ENCODE results near the gene SLC10A7. TPM values are rescaled to one million over a fixed set of nuclear protein-coding genes. Genes with fewer than 3 reads are reported as not detected.

The SLC10A7 gene
- total and polyA plus RNA-seq, 9 of the 15 experiments (the other 6 are each of a cell fraction or from before 2014, with no cell fraction given): 6.4 to 22.8 (median 16.1) TPM

GRCh38 chr4:146520896-146521540, 722 bp downstream of the SLC10A7 start (continued):
- TF ChIP-seq MXD1 (CRISPR knock-in tag; IDR thresholded peaks at IDR 0.05; ENCODE audit: borderline replicate concordance, poor library complexity, severe bottlenecking) (no peak), ZNF512 (tag; IDR thresholded peaks at IDR 0.05) (no peak), CREB3L1 (IDR thresholded peaks at IDR 0.05; ENCODE audit: borderline replicate concordance, low read depth) (peak; percentile 88), MTF1 (CRISPR knock-in tag; IDR thresholded peaks at IDR 0.05; ENCODE audit: borderline replicate concordance) (no peak), MEF2A (IDR thresholded peaks at IDR 0.05; ENCODE audit: control insufficient read depth, low read depth, low read length) (no peak), LCOR (CRISPR knock-in tag; IDR thresholded peaks at IDR 0.05) (no peak), ZBTB17 (CRISPR knock-in tag; IDR thresholded peaks at IDR 0.05) (no peak), STAT5A (IDR thresholded peaks at IDR 0.05; ENCODE audit: borderline replicate concordance, low read length) (no peak; the same call in 1 of the 2 replicates), ZNF354B (CRISPR knock-in tag; IDR thresholded peaks at IDR 0.05) (no peak), ZNF175 (CRISPR knock-in tag; IDR thresholded peaks at IDR 0.05; ENCODE audit: low read depth) (no peak), ZNF583 (CRISPR knock-in tag; IDR thresholded peaks at IDR 0.05) (no peak), KAT8 (IDR thresholded peaks at IDR 0.05; ENCODE audit: low read depth) (no peak), SUPT5H (IDR thresholded peaks at IDR 0.05) (peak; percentile 29; the same call in 1 of the 2 replicates), C11orf30 (IDR thresholded peaks at IDR 0.05; ENCODE audit: low read depth) (no peak), HLTF (IDR thresholded peaks at IDR 0.05) (no peak), PRPF4 (IDR thresholded peaks at IDR 0.05; ENCODE audit: insufficient read depth, low read depth, low read length, poor library complexity, severe bottlenecking) (no peak)
- TF ChIP-seq, protein P1, sequence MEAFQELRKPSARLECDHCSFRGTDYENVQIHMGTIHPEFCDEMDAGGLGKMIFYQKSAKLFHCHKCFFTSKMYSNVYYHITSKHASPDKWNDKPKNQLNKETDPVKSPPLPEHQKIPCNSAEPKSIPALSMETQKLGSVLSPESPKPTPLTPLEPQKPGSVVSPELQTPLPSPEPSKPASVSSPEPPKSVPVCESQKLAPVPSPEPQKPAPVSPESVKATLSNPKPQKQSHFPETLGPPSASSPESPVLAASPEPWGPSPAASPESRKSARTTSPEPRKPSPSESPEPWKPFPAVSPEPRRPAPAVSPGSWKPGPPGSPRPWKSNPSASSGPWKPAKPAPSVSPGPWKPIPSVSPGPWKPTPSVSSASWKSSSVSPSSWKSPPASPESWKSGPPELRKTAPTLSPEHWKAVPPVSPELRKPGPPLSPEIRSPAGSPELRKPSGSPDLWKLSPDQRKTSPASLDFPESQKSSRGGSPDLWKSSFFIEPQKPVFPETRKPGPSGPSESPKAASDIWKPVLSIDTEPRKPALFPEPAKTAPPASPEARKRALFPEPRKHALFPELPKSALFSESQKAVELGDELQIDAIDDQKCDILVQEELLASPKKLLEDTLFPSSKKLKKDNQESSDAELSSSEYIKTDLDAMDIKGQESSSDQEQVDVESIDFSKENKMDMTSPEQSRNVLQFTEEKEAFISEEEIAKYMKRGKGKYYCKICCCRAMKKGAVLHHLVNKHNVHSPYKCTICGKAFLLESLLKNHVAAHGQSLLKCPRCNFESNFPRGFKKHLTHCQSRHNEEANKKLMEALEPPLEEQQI (IDR thresholded peaks at IDR 0.05): no peak
- TF ChIP-seq, protein P2, sequence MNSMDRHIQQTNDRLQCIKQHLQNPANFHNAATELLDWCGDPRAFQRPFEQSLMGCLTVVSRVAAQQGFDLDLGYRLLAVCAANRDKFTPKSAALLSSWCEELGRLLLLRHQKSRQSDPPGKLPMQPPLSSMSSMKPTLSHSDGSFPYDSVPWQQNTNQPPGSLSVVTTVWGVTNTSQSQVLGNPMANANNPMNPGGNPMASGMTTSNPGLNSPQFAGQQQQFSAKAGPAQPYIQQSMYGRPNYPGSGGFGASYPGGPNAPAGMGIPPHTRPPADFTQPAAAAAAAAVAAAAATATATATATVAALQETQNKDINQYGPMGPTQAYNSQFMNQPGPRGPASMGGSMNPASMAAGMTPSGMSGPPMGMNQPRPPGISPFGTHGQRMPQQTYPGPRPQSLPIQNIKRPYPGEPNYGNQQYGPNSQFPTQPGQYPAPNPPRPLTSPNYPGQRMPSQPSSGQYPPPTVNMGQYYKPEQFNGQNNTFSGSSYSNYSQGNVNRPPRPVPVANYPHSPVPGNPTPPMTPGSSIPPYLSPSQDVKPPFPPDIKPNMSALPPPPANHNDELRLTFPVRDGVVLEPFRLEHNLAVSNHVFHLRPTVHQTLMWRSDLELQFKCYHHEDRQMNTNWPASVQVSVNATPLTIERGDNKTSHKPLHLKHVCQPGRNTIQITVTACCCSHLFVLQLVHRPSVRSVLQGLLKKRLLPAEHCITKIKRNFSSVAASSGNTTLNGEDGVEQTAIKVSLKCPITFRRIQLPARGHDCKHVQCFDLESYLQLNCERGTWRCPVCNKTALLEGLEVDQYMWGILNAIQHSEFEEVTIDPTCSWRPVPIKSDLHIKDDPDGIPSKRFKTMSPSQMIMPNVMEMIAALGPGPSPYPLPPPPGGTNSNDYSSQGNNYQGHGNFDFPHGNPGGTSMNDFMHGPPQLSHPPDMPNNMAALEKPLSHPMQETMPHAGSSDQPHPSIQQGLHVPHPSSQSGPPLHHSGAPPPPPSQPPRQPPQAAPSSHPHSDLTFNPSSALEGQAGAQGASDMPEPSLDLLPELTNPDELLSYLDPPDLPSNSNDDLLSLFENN (IDR thresholded peaks at IDR 0.05; ENCODE audit: low read depth in 2 of 2, low read length in 2 of 2): no peak

Measured in K562 (cell line).